NCI-H2171 treated with DMSO at 0.1 percent for 48 hours (cell line): ENCODE results near the gene MTURN.

Source experiments
- DNase-seq: peaks from one replicate; lab custom pipeline; 2025; lab: John Stamatoyannopoulos, UW

Gene MTURN

DNA sequence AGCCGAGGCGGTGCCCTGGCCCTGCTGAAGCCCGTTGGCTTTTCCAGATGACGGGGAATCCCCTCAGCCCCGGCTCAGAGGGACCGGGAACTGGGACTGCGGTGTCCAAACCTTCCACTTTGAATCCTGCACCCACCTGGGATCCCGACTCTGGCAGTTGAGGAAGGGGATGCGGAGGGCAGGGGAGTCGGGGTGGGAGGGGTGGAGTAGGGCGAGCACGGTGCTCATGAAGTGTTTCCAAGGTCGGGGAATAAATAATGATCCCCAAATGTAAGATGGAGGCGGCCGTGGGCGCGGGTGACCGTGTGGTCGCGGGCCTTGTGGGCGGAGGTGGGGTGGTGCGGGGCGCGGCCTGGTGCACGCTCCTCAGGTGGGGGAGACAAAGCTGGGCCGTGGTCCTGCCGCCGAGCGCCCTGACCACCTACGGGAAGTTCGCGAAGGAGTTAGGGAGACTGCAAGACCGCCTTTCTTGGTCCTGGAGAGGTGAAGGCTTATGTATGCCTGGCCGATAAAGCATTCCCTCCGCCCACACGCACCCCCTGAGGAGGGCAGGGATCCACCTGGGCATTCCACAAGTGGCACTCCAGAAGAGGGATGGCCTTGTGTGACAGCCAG is 1.4 kb downstream of the MTURN start:
- DNase-seq = peak; percentile 6

DNA sequence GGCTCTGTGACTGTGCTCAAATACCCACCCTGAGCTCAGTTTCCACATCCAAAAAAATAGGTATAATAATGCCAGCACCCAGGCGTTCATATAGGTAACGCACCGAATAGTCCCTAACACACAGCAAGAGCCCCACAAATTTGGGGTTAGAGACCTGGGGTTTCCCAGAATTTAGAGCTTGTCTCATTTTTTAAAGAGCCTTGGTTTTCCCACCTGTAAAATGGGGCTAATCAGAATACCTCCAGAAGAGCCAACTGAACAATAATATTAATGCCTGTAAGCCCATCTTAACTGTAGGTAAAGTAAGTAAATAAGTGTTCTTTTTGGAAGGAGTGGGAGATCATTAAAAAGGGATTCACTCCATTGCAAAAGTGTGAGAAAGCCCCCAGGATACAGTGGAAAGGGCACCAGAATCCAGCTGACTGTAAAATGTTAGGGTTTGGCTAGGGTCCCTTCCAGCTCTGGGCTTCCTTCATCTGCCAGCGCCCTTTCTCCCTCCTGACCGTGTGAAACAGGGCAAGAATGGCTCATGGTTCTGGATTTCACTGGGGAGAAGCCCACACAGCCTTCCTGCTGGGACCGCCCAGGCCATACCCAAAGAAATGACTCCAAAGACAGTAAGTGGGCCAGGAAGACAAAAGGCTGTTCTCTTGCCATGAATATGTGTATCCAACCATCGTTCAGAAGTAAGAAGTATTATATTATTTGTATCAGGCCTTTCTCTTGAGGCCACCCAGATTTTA is 2.1 kb downstream of the MTURN start:
- no peak for DNase-seq

- DNase-seq = no peak
These were observed 5.1 kb downstream of the MTURN start for GRCh38 chr7:30139836-30140384.

DNA sequence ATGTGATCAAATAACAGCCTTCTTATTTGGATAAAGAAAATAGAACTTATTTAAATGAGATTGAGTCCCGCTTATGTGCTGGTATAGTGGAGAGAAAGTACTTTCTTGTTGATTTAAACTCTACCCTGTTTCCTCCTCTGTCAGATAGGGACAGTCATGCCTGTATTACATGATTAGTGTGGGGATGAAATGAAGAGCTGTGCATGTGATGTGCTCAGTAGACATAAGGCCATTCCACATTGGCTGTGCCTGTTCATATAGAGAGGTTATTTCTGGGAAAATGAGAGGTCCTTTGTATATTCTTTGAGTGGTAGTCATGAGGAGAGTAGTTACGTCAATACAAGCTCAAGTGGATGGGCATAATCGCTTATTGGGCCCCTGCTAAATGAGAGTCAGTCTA is 5.7 kb downstream of the MTURN start:
- DNase-seq = no peak

DNA sequence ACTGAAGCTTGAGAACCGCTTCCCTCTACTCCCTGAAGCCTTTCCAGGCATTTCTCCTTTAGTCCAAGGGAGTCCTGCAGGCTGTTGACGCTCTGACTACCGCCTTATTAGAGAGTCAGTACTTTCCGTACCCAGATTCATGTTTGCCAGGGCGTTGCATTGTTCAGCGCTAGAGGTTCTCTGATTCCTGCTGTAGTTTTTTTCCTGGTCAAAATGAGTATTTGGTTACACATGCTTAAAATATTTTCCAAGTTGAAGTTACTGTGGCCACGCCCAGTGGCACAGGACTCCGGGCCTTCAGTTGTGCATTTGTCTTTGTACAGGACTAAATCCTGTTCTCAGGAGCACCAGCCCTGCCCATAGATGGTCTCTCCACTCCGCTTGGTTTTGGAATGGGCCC is 7.9 kb downstream of the MTURN start:
- DNase-seq = no peak

GRCh38 chr7:30143748-30144251 is 9.0 kb downstream of the MTURN start:
- peak; percentile 79 for DNase-seq

DNA sequence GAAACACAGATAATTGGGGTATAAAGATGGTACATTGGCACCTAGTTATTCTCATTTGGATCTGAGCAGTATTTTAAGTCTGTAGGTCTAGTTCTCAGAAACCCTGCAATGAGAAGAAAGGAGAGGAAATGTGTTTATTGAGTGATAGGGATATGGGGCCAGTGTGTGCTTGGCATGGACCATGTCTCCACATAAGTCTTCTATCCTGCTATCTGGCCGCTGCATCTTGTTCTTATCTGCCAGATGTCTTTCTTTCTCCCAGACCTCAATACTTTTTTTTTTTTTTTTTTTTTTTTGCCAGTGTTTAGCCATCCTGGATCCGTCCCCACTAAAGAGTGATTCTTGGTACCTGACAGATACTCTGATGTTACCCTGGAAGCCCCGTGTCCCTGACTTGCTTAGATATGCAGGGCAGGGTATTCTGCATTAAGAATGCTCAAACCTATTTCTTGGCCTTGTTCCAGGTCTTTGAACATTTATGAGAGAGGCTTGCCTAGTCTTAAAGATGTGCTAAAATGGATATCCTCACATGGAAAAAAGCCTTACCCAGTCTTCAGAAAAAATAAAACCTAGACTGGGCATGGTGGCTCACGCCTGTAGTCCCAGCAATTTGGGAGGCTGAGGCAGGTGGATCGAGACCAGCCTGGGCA is 10.0 kb downstream of the MTURN start:
- peak; percentile 16 for DNase-seq

- no peak for DNase-seq
These were observed 10.7 kb downstream of the MTURN start for GRCh38 chr7:30145426-30145970.

- no peak for DNase-seq
These were observed 11.4 kb downstream of the MTURN start for GRCh38 chr7:30146127-30146612.

GRCh38 chr7:30147223-30147622 is 12.4 kb downstream of the MTURN start:
- DNase-seq = no peak

DNA sequence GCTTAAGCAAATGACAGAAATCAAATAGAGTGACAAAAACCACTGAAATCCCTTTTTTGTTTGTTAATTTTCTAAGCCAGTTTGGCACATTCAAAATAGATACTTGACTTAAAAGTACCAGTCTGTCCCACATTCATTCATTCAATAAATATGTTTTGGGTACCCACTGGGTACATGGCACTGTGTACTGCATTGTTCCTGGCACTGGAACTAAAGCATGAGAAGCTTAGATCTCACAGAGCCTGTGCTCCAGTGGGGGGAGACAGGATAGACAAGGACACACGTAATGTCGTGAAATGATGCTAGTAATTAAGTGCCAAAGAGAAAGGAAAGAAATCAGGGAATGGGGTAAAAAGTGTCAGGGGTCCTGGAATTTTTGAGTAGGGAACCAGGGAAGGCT is 13.0 kb downstream of the MTURN start:
- no peak for DNase-seq

DNA sequence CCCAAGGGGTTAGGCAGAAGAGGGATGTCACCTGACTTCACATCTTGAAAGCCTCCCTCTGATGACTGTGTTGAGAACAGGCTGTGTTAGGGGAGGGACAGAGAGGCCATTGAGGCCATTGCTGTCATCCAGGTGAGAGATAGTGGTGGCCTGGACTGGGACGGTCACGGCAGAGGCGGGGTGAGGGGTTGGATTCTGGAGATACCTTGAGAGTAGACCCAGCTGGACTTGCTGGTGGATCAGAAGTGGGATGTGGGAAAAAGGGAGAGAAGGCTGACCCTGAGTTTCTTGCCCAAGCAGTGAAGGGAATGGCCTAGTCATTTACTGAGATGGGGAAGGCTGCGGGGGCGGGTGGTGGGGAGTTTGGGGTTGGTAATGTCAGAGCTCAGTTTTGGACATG is 13.6 kb downstream of the MTURN start:
- DNase-seq = no peak

GRCh38 chr7:30148951-30149459 is 14.2 kb downstream of the MTURN start:
- no peak for DNase-seq

GRCh38 chr7:30149640-30150272 is 15.0 kb downstream of the MTURN start:
- no peak for DNase-seq

DNA sequence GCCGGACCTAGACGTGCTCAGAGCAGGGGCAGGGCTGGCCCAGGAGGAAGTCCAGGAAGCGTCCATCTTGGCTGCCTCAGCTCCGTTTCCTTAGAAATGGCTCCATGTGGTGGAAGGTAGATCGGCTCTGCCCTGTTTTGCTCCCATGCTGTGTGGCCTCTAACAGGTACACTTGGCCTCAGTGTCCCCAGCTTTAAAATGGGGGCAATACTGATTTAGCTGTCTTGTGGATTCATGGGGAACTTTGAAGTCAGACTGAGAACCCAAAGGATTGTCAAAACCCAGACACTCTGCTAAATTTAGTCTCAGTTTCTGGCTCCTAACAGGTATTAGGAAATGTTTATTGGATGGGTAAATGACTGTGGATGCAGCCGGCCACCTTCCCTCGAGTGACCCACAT is 15.9 kb downstream of the MTURN start:
- no peak for DNase-seq

DNA sequence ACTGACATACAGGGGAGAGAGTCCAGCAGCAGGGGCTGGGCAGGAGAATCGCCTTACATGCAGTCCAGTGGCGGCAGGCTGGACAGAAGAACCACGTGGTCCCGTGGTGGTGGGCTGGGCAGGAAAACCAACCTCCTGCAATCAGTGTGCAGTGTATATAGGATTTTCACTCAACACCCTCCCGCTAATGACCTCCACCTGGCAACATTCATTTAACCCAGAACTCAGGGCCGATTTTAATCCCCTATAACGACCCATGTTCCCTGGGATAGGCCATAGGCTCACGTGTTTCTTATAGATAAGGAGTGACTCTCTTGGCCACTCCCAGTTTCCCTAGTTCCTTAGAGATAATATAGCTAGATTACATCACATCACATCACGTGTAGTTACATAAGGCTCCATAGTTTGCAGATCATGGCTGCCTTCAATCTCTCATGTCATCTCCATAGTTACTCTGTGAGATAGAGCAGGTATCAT is 19.4 kb downstream of the MTURN start:
- no peak for DNase-seq

DNA sequence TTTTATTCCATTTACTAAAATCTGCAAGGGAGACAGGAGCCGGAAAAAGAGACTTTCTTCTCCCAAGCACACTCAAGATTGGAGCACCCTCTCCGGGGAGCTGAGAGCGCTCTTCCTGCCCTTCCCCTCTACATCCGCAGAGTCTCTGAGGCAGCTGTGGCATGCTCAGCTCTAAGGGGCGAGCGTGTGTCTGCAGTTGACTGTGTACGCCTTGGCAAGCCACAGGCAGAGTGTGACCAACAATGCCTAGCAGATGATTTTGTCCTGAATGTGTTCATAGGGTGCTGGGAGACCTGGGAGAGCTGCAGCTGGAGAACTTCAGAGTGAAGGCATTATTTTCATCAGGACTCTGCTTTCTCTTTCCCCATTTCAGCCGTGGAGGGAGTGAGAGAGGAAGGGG is 20.7 kb downstream of the MTURN start:
- DNase-seq = no peak

DNA sequence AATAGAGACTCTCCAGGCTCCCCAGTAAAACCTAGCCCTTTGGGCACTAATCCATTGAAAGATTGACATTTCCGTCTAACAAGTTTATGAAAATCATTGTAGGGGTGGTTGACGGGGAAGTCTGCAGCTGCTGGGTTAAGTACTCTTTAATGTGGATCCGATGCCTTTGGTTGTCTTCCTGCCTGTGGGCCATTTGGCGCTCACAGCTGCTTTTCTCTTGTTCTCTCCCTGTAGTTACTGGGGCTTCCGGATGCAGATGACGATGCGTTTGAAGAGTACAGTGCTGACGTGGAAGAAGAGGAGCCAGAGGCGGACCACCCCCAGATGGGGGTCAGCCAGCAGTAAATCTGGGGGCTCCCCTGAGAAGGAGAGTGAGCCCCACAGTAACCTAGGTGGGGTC is 22.4 kb downstream of the MTURN start:
- no peak for DNase-seq

GRCh38 chr7:30159163-30159562 is 24.4 kb downstream of the MTURN start:
- DNase-seq = no peak

GRCh38 chr7:30159698-30160143 is 24.9 kb downstream of the MTURN start:
- DNase-seq = no peak

DNA sequence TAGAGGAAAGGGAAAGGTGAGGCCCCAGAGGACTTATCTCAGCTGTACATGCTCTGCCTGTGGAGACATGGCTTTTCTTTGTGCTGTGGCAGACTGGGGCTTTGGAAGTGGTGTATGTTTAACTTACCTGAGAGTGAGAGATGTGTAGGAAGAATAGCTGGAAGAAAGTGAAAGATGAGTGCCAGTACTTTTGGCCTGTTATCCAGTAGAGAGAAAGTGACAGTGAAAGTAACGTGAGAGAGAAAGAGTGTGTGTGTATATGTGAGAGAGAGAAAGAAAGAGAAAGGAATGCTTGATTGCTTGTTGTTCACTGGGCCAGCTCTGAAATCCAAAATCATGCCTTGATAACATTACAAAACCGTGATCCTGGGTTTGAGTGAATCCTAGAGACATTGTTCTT is 25.5 kb downstream of the MTURN start:
- no peak for DNase-seq

DNA sequence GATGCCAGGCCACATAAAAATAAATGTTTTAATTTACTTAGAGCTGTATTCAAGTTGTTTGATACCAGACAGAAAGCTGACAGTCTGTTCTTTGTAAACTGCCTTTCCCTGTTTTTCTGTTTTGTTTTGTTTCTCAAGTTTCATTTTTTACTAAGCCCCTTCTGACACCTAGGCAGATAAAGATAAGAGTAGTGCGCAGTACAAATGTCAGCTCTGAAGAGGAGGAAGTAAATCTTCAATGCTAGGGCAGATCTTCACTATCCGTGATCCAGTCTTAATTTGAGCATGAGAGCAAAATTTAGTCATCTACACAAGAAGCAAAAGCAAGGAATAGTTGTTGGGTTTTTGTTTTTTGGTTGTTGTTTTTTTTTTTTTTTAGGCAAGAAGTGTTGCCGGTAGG is 27.3 kb downstream of the MTURN start:
- no peak for DNase-seq
